ENCODE measurements around the gene CRYZL1. TPM values are rescaled to one million over a fixed set of nuclear protein-coding genes. Genes with fewer than 3 reads are reported as not detected.

The CRYZL1 gene
- polyA plus RNA-seq, 10 donors: 23.9 to 45.9 (median 35.1) TPM

DNA sequence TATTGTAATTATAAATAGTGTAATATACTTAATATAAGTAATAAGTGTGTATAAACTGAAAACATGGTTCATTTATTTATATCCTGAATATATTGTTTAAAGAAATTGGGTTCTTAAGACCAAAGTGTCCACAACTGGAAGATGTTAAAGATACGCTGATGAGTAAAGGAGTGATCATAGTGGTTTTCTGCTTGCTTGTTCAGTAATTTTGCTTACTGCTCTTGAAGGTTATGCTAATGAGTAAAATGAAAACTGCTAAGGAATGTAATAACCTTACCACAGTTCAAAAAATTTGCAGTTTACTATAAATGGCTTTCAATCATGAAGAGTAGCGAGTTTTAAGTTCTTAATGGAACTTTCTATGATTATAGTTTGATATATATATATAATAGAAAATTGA is 75.0 kb downstream of the CRYZL1 start:
- DNase-seq: no peak

DNA sequence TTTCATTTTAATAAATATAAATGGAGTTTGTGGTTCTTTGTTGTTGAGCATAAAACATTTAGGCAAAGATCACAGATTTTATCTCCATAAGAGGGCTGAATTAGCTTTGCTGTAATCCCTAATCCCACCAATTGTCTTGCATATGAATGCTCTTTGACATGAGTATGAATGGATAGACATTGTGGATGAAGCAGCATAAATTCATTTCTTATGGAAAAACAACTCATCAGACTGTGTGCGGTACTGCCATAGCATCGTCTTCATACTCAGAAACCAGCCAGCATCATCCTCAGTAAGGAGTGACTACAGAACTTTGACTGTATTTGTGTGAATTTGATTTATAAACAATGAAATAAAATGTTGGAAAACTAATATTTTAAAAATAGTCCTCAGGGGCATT is 79.2 kb downstream of the CRYZL1 start:
- DNase-seq: no peak

DNA sequence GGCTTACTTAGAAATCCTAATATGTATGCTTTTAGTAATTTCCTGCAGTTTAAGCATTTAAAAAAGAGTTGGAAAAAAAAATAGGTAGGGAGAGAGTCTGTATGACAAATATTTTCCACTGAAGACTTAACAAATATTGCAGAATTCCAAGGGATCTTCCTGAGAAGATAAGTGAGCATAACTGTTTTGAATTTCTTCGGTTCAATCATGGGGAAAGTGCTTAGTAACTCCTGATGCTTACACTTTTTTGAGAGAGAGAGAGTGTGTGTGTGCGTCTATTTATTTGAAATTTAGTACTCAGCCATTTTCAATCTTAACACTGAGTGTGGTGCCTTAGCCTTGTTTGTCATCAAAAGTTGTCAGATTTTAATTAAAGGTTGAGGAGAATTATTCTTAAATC is 80.2 kb downstream of the CRYZL1 start:
- DNase-seq: no peak

DNA sequence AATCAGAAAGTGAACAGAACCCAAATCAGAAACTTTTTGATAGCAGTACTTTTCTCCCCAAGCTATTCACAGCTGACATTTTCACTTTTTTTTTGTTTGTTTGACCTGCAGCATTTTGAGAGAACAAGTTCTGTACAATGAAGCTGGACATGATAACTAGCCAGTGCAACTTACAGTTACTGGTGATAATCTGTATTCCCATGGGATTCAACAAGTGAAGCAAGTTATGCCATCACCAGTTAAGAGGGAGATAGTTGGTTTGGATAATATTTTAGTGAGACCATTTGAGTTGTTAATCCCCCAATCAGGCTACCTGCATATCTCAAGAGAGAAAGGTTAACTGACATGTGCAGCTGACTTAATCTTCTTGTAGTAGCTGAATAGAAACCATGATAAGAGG is 80.6 kb downstream of the CRYZL1 start:
- DNase-seq: no peak

DNA sequence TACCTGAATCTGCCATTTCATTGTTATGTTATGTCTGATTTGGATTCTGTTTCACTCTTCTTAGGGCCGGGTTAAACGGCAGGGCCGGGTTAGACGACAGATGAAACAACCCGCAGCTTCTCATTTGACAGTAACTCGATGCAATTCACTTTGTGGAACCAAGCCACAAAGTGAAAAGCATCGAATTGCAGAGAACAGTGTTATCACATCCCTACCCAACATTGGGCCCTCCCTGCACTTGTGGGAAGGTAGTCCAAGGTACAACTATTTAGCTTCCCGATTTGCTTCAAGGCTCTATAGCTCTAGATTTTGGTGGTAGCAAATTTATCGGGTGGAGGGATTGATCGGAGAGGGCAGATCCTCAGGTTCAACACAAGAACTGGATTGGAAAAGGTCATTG is 81.7 kb downstream of the CRYZL1 start:
- no peak for DNase-seq

DNA sequence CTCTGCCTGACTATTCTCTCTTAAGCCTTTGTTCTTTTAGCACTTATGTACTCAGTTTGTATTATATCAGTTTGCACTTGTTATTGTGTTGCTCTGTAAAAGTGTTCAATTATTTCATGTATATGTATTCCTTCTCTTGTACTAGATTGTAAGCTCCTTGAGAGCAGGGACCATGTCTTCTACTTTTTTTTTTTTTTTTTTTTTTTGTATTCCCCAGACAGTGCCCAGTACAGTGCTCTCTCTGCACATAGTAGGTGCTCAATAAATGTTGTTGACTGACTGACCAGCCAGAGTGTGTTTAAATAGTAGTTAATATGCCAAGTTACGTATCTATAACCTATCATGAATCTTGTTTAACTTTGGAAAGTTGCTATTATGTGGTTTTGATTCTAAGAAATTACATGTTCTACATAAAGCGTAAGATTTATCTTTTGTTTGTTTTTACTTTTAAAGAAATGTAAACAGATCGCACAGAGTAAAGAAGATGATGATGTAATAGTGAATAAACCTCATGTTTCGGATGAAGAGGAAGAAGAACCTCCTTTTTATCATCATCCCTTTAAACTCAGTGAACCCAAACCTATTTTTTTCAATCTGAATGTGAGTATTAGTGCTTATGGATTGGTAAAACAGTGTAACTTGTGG is 82.6 kb downstream of the CRYZL1 start:
- no peak for DNase-seq

DNA sequence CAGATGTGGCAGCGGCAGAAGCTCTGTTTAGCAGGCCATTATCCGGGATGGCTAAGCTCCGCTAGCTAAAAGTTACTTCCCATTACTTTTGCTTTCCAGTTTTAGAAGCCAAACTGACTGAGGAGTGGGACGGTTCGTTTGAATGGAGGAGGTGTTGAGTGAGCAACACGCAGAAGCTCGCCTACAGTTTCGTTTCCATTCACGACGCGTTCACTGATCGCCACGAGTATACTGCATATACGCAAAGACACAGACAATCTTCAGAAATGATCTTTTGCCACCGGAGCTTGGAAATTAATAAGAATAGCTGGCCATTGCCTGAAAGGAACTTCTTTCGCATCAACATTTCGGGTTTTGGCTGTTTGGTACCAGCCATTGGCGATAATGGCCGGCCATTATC is 84.1 kb downstream of the CRYZL1 start:
- no peak for DNase-seq

DNA sequence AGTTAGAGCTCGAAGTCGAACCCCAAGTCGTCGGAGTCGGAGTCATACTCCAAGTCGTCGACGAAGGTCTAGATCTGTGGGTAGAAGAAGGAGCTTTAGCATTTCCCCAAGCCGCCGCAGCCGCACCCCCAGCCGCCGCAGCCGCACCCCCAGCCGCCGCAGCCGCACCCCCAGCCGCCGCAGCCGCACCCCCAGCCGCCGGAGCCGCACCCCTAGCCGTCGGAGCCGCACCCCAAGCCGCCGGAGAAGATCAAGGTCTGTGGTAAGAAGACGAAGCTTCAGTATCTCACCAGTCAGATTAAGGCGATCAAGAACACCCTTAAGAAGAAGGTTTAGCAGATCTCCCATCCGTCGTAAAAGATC is 86.6 kb downstream of the CRYZL1 start:
- DNase-seq: no peak

DNA sequence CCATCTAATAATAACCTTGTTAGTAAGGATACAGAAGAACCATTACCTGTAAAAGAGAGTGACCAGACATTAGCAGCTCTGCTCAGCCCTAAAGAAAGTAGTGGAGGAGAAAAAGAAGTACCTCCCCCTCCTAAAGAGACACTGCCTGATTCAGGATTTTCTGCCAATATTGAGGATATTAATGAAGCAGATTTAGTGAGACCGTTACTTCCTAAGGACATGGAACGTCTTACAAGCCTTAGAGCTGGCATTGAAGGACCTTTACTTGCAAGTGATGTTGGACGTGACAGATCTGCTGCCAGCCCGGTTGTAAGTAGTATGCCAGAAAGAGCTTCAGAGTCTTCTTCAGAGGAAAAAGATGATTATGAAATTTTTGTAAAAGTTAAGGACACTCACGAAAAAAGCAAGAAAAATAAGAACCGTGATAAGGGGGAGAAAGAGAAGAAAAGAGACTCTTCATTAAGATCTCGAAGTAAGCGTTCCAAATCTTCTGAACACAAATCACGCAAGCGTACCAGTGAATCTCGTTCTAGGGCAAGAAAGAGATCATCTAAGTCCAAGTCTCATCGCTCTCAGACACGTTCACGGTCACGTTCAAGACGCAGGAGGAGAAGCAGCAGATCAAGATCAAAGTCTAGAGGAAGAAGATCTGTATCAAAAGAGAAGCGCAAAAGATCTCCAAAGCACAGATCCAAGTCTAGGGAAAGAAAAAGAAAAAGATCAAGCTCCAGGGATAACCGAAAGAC is 87.1 kb downstream of the CRYZL1 start:
- DNase-seq: no peak

DNA sequence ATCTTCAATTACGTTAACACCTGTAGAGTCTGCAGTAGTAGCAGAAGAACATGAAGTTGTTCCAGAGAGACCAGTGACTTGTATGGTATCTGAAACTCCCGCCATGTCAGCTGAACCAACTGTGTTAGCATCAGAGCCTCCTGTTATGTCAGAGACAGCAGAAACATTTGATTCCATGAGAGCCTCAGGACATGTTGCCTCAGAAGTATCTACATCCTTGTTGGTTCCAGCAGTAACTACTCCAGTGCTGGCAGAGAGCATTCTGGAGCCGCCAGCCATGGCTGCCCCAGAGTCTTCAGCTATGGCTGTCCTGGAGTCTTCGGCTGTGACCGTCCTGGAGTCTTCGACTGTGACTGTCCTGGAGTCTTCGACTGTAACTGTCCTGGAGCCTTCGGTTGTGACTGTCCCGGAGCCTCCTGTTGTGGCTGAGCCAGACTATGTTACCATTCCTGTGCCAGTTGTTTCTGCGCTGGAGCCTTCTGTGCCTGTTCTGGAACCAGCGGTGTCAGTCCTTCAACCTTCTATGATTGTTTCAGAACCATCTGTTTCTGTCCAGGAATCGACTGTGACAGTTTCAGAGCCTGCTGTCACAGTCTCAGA is 88.4 kb downstream of the CRYZL1 start:
- no peak for DNase-seq

DNA sequence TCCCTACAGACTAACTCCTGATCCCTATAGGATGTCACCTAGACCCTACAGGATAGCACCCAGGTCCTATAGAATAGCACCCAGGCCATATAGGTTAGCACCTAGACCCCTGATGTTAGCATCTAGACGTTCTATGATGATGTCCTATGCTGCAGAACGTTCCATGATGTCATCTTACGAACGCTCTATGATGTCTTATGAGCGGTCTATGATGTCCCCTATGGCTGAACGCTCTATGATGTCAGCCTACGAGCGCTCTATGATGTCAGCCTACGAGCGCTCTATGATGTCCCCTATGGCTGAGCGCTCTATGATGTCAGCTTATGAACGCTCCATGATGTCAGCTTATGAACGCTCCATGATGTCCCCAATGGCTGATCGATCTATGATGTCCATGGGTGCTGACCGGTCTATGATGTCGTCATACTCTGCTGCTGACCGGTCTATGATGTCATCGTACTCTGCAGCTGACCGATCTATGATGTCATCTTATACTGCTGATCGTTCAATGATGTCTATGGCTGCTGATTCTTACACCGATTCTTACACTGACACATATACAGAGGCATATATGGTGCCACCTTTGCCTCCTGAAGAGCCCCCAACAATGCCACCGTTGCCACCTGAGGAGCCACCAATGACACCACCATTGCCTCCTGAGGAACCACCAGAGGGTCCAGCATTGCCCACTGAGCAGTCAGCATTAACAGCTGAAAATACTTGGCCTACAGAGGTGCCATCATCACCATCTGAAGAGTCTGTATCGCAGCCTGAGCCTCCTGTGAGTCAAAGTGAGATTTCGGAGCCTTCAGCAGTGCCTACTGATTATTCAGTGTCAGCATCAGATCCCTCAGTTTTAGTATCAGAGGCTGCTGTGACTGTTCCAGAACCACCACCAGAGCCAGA is 89.2 kb downstream of the CRYZL1 start:
- no peak for DNase-seq

DNA sequence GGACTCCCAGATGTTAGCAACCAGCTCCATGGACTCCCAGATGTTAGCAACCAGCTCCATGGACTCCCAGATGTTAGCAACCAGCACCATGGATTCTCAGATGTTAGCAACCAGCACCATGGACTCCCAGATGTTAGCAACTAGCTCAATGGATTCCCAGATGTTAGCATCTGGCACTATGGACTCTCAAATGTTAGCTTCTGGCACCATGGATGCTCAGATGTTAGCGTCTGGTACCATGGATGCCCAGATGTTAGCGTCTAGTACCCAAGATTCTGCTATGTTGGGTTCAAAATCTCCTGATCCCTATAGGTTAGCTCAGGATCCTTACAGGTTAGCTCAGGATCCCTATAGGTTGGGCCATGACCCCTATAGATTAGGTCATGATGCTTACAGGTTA is 89.9 kb downstream of the CRYZL1 start:
- no peak for DNase-seq

DNA sequence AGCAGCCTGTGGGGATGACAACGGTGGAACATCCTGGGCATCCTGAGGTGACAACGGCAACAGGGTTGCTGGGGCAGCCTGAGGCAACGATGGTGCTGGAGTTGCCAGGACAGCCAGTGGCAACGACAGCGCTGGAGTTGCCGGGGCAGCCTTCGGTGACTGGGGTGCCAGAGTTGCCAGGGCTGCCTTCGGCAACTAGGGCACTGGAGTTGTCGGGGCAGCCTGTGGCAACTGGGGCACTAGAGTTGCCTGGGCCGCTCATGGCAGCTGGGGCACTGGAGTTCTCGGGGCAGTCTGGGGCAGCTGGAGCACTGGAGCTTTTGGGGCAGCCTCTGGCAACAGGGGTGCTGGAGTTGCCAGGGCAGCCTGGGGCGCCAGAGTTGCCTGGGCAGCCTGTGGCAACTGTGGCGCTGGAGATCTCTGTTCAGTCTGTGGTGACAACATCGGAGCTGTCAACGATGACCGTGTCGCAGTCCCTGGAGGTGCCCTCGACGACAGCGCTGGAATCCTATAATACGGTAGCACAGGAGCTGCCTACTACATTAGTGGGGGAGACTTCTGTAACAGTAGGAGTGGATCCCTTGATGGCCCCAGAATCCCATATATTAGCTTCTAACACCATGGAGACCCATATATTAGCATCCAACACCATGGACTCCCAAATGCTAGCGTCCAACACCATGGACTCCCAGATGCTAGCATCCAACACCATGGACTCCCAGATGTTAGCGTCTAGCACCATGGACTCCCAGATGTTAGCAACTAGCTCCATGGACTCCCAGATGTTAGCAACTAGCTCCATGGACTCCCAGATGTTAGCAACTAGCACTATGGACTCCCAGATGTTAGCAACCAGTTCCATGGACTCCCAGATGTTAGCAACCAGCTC is 90.5 kb downstream of the CRYZL1 start:
- no peak for DNase-seq

DNA sequence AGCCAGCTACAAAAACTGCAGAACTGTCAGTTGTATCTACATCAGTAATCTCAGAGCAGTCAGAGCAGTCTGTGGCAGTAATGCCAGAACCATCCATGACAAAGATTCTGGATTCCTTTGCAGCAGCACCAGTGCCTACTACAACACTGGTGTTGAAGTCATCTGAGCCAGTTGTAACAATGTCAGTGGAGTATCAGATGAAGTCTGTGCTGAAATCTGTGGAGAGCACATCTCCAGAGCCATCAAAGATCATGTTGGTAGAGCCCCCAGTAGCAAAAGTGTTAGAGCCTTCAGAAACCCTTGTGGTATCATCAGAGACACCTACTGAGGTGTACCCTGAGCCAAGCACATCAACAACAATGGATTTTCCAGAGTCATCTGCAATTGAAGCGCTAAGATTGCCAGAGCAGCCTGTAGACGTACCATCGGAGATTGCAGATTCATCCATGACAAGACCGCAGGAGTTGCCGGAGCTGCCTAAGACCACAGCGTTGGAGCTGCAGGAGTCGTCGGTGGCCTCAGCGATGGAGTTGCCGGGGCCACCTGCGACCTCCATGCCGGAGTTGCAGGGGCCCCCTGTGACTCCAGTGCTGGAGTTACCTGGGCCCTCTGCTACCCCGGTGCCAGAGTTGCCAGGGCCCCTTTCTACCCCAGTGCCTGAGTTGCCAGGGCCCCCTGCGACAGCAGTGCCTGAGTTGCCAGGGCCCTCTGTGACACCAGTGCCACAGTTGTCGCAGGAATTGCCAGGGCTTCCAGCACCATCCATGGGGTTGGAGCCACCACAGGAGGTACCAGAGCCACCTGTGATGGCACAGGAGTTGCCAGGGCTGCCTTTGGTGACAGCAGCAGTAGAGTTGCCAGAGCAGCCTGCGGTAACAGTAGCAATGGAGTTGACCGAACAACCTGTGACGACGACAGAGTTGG is 91.4 kb downstream of the CRYZL1 start:
- DNase-seq: no peak

DNA sequence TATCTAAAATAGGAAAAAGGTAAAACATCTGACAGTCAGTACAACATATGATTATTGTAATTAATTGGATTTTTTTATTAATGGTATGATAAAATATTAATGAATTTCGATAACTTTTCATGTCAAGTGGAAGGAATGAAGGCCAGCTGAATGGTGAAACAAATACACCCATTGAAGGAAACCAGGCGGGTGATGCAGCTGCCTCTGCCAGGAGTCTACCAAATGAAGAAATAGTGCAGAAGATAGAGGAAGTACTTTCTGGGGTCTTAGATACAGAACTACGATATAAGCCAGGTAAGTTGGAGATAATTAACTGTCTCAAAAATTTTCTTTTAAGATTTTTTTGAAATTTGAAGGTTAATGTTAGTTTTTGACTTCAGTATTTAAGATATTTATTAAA is 95.5 kb downstream of the CRYZL1 start:
- DNase-seq: no peak

DNA sequence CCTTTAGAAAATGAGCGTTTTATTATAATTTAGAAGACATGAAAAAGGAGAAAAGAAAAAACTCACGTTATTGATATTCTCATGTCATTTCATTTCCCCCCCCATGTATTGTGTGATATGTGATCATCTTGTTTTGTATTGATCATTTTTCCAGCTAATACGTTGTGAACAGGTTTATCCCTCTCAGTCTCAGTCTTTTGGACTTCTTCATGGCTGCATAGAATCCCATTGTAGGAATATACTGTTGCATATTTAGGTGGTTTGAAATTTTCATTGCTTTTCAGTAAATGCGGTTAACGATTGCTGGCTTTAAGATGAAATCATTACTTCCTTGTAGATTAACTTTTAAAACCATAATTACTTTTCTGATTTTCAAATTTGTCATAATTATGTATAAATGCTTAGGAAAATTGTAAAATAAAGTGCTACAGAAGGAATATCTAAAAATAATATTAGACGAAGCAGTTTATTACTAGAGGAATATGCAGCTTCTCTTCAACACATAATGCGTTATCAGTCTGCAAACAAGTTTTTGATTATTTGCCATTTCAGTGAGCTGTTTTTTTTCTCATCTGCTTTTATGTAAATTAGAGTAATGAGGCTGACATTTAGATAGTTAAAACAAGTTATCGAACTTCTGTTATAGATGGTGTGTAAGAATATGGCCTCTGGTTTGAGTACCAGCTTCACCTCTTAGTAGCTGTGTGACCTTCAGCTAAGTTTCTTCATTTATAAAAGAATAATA is 96.9 kb downstream of the CRYZL1 start:
- DNase-seq: no peak

DNA sequence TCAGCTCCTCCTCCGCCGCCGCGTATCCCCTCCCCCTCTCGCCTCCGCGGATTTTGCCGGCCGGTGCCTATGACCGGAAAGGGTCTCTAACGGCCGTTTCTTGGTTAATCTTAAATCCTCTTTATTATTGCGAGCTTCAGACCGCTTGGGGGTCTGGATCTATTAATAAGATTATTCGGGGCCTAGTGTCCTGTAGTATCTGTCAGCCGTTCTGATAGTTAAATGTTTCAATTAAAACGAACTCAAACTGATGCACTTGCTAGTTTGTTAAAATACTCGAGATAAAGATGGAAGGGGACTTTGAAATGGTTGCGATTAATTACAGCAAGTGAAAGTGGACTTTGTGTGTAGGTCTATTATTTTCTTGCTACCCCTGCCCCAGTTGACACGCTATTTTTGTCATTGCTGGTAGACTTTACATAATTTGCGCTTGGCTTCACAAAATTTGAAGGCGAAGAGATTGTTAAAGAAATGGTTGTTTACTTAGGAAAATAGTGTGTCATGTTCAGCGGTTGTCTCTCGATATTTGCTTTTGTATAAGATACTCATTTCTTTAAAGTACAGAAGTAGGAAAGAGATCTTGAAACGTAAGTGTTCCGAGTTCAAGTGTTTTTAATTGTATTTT is 97.9 kb downstream of the CRYZL1 start:
- DNase-seq: no peak

DNA sequence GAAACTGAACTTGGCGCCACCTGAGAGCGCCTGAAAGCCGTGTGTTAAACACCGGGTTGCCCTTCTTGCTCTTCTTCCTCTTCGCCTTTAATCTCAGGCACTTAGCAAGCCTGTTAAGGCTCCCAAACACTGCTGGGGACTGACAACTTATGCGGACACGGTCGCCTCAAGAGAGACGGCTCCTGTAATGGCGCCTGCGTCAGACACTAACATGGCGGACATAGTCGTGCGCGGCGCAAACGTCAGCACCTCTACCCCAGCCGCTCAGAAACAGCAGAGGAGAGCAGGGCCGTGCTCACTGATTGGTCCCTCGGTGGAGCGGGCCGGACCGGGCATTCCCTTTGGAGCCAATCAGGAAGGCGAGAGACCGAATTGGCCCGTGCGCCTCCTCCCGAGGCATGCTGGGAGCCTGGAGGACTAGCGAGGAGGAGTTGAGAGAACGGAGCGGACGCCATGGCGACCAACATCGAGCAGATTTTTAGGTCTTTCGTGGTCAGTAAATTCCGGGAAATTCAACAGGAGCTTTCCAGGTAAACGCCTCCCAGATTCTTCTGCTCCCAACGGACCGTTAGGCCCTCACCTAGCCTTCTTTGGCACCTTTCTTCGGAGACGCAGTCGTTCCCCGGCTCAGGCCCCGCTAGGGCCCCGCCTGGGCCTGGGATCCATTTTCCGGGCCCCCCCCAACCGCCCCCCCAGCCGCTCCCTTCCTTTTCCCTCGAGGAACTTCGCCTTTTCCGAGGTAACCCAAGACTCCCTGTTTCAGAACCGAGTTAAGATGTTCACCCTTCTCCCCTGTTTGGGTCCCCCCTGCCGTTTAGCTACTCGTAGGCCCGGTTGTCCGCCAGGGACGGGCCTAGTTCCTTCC is 98.7 kb downstream of the CRYZL1 start, which contains the start of gene SON:
Gene SON (plus strand): TSS at position 399 of the 865 bp plus-strand sequence. CDS start 55 bp downstream, at position 454.
- DNase-seq: peak; percentile 99
